Heart right ventricle (tissue), 16 donors: Measurements from ENCODE around the gene GTF2A1. TPM values are rescaled to one million over a fixed set of nuclear protein-coding genes. Genes with fewer than 3 reads are reported as not detected.

ENCODE experiments used
- ATAC-seq, 8 donors: fragments of 200-7000 bp; cut with Tn5 transposase; one replicate each; pipeline ENCODE4 v1.9.1; 2020; ENCODE audit warnings: mild to moderate bottlenecking in 8 of 8, moderate library complexity in 8 of 8, moderate number of reproducible peaks in 1 of 8
- DNase-seq, 2 donors: peaks; one replicate each; pipeline ENCODE4 v3.0.0-alpha.2; 2020
- H3K27ac ChIP-seq, 10 donors: fragments of 200-600 bp; sonication (generic) in 2 of 10; one replicate each; pipeline versions ENCODE4 v1.5.0 to v1.8.0; 2020 to 2022; ENCODE audit warnings: mild to moderate bottlenecking in 3 of 10
- H3K27me3 ChIP-seq, 7 donors: fragments of 200-600 bp; one replicate each; pipeline ENCODE4 v1.8.0; 2021 to 2022; ENCODE audit warnings: mild to moderate bottlenecking in 2 of 7
- H3K36me3 ChIP-seq, 9 donors: fragments of 200-600 bp; sonication (generic) in 1 of 9; one replicate each; pipeline versions ENCODE4 v1.5.0 to v1.8.0; 2020 to 2022; ENCODE audit warnings: mild to moderate bottlenecking in 2 of 9
- H3K4me1 ChIP-seq, 9 donors: fragments of 200-600 bp; sonication (generic) in 1 of 9; one replicate each; pipeline versions ENCODE4 v1.5.0 to v1.8.0; 2020 to 2022; ENCODE audit warnings: mild to moderate bottlenecking in 4 of 9
- H3K4me3 ChIP-seq, 10 donors: fragments of 200-600 bp; sonication (generic) in 2 of 10; one replicate each; pipeline versions ENCODE4 v1.5.0 to v1.8.0; 2020 to 2022; ENCODE audit warnings: mild to moderate bottlenecking in 7 of 10, moderate library complexity in 2 of 10
- H3K9me3 ChIP-seq, 11 donors: fragments of 200-600 bp in 10 of 11; sonication (generic) in 2 of 11; one replicate each; pipeline versions ENCODE4 v1.5.0 to v1.8.0; 2013 to 2022; ENCODE audit warnings: mild to moderate bottlenecking in 2 of 11, control low read depth in 1 of 11, moderate library complexity in 1 of 11
- WGBS, 2 donors: extraction: QIAGEN DNeasy Blood & Tissue Kit; methylation state at CpG; one replicate each; pipeline ENCODE4 v1.1.7; 2013; ENCODE audit warnings: inconsistent platforms in 1 of 2; 5-methylcytosine and 5-hydroxymethylcytosine counted together
- intact Hi-C, 10 donors: fragments of 100-400 bp; cut with DNase I; formaldehyde crosslinking; loops; one replicate each; pipeline versions ENCODE4 v1.11.1 to v1.14.2; 2022
- polyA plus RNA-seq, 2 donors: library from polyadenylated mRNA; stranded (reverse); fragments of 200-250 nt; gene quantifications; one replicate each; pipeline ENCODE4 v1.2.3, GENCODE V29; 2013
- total RNA-seq, 10 donors: library from RNA; stranded (reverse); fragmentation: NEBNext Ultra II Directional in 3 of 10; extraction: Animal tissue kit (Norgen Biotek cat#: 25700) in 3 of 10; gene quantifications; one replicate each; pipeline versions ENCODE4 v1.2.1 to v1.2.4, GENCODE V29; 2021 to 2023
- TF ChIP-seq, protein P1 (sequence below), 9 donors: fragments of 200-600 bp; sonication (generic) in 2 of 9; IDR thresholded peaks; one replicate each; pipeline versions ENCODE4 v1.5.0 to v1.8.0; 2021 to 2022; ENCODE audit warnings: antibody characterized with exemption in 9 of 9, mild to moderate bottlenecking in 5 of 9, moderate library complexity in 1 of 9
- donor health status: Arrhythmogenic right ventricular cardiomyopathy.
- donor health status: ischemic (EF 13 %, LVEDD 7.1; RV severe dilation, severe dysfunction).
- donor health status: healthy with polysubstance abuse.
- donor health status: DM: no; HTN: yes; CAD: no.
- donor health status: DM: no; HTN: no; CAD: no.
- donor health status: ischemic (EF 25% LVEDD 6.9; RV normal size, moderate dysfunction).
- donor health status: ischemic (EF 25% LVEDD 5.7; RV mildly dilated, moderate dysfunction).
- donor health status: healthy.
- donor health status: DM: yes; HTN: yes; CAD: no.
- donor health status: Ischemic cardiomyopathy.
- donor health status: ischemic (EF 35%, LVEDD 5.7; RV mildly dilated, moderate dysfunction).
- donor health status: nonischemic (EF 11% LVEDD 7.7; RV severe dilation, severe dysfunction).
- donor health status: DM: yes; HTN: yes; CAD: no.
- donor health status: PGD.
- donor health status: ischemic (EF 29% LVEDD 5.4; RV normal size, mild dysfunction).
- donor health status: nonischemic (EF 23%, LVEDD 6.1; RV moderate dilation, normal function).

GTF2A1 gene
- total and polyA plus RNA-seq, 12 donors: 4.3 to 28.3 (median 22.2) TPM

DNA sequence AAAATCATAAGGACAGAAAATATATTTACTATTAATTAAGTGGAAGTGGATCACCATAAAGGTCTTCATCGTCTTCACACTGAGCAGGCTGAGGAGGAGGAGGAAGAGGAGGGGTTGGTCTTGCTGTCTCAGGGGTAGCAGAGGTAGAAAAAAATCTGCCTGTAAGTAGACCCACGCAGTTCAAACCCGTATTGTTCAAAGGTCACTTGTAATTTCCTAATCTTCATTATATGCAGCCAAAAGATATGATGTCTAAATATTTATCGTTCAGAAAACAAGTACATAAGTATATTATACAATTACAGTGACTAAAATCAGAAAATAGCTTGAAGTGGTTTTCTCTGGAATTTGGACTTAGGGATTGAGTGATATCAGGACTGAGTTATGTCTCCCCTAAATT is 72.1 kb downstream of the GTF2A1 start:
- intact Hi-C loops: no loop called here
- 51 to 59% methylated on average over 4 of the region's 4 CpGs for WGBS, 2 donors
- no peak for ATAC-seq
- Histone ChIP-seq H3K4me1 (peaks cover 0 to 3% (median 0%) of the 10 kb centered on the region in 9 donors), H3K36me3 (peaks cover 0 to 5% (median 0%) of the 10 kb centered on the region in 9 donors), H3K9me3 (no peaks in the 10 kb centered on the region), H3K27me3 (no peaks in the 10 kb centered on the region), H3K4me3 (no peak overlapping the region), H3K27ac (no peak overlapping the region)
- TF ChIP-seq, protein P1, sequence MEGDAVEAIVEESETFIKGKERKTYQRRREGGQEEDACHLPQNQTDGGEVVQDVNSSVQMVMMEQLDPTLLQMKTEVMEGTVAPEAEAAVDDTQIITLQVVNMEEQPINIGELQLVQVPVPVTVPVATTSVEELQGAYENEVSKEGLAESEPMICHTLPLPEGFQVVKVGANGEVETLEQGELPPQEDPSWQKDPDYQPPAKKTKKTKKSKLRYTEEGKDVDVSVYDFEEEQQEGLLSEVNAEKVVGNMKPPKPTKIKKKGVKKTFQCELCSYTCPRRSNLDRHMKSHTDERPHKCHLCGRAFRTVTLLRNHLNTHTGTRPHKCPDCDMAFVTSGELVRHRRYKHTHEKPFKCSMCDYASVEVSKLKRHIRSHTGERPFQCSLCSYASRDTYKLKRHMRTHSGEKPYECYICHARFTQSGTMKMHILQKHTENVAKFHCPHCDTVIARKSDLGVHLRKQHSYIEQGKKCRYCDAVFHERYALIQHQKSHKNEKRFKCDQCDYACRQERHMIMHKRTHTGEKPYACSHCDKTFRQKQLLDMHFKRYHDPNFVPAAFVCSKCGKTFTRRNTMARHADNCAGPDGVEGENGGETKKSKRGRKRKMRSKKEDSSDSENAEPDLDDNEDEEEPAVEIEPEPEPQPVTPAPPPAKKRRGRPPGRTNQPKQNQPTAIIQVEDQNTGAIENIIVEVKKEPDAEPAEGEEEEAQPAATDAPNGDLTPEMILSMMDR (IDR thresholded peaks at IDR 0.05): no peak
- no peak for DNase-seq

DNA sequence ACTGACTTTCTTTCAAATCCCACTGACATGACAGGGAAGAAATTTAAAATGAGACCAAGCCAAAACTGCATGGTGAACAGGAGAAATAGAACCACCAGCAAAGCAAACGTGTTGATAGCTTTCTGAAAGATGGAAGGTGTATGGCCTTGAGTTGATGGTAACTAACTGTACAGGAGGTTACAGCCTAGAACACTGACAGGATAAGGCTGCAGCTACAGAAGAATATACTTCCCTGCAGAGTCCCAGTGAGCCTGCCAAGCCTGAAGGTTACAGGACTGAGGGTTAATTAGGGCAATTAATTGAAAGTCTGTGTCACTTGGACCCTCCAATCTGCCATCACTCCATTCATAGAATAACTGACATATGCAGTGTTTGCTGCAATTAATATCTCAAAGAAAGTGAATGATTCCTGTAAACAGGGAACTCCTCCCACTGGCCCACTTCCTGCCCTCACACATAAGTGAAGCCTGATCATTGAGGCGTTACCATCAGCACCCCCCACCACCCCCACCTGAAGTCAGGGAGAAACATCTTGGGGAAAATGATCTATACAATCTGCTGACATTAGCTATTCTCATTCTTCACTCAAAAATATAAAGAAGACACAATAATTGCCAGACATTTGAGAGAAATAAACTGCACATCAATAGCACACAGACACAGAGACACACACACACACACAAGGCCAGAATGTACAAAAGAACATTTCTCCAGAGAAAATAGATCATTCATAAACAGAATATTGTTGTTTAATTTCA is 73.4 kb downstream of the GTF2A1 start:
- Histone ChIP-seq H3K27ac (no peak overlapping the region), H3K4me1 (peaks cover 0 to 3% (median 0%) of the 10 kb centered on the region in 9 donors), H3K4me3 (no peak overlapping the region), H3K9me3 (no peaks in the 10 kb centered on the region), H3K36me3 (no peaks in the 10 kb centered on the region), H3K27me3 (no peaks in the 10 kb centered on the region)
- no peak for ATAC-seq
- 51 to 61% methylated on average over 2 of the region's 2 CpGs for WGBS, 2 donors
- intact Hi-C loops: no loop called here
- TF ChIP-seq, protein P1 (IDR thresholded peaks at IDR 0.05): no peak
- DNase-seq: no peak

DNA sequence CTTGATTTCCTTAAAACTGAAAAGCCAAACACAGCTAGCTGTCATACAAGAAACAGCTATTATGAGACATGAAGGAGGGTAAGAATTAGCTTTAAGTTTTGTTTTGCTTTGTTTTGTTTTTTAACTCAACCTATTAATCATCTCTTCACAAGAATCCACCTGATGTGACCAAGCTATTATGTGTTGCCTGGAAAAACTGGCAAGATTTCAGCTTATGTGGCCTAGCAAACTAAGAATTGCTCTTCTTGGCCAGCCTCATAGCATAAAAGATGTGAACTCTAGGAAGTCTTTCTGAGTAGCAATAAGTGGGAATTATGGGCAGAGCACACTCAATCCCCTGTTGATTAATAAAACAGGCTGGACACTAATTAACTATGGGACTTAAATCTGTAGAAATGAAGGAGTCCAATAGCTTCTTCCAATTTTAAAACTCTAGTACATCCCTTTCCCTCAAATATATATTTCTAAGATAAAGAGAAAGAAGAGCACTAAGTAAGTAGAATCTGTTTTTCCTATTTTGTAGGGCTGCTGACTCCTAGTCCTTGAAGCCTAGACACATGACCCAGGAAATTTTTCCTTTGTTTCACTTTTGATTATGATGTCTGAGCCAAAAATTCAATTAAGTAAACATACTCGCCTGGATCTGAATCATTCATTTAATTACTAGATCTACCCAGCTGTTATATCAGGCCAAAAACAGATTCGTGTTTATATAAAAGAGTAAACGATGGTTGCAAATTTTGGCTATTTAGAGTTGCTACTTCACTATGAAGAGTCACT is 75.7 kb downstream of the GTF2A1 start:
- intact Hi-C loops: no loop called here
- no peak for DNase-seq
- WGBS, 2 donors: 54 to 72% methylated on average over 3 of the region's 3 CpGs
- H3K4me3 ChIP-seq: no peak overlapping the region
- TF ChIP-seq, protein P1 (IDR thresholded peaks at IDR 0.05): no peak
- H3K36me3 ChIP-seq: no peaks in the 10 kb centered on the region
- no peaks in the 10 kb centered on the region for H3K9me3 ChIP-seq
- H3K27ac ChIP-seq: no peak overlapping the region
- ATAC-seq: no peak
- no peaks in the 10 kb centered on the region for H3K27me3 ChIP-seq
- peaks cover 0 to 6% (median 0%) of the 10 kb centered on the region in 9 donors for H3K4me1 ChIP-seq

DNA sequence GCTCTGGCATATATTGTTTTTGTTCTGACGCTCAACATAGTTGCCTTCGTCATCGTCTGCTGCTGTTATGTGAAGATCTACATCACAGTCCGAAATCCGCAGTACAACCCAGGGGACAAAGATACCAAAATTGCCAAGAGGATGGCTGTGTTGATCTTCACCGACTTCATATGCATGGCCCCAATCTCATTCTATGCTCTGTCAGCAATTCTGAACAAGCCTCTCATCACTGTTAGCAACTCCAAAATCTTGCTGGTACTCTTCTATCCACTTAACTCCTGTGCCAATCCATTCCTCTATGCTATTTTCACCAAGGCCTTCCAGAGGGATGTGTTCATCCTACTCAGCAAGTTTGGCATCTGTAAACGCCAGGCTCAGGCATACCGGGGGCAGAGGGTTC is 77.0 kb downstream of the GTF2A1 start:
- Histone ChIP-seq H3K36me3 (no peaks in the 10 kb centered on the region), H3K4me1 (peaks cover 0 to 6% (median 0%) of the 10 kb centered on the region in 9 donors), H3K4me3 (no peak overlapping the region), H3K27ac (no peak overlapping the region), H3K9me3 (no peaks in the 10 kb centered on the region), H3K27me3 (no peaks in the 10 kb centered on the region)
- no peak for DNase-seq
- ATAC-seq: no peak
- TF ChIP-seq, protein P1 (IDR thresholded peaks at IDR 0.05): no peak
- intact Hi-C loops: no loop called here
- 89 to 94% methylated on average over 8 of the region's 8 CpGs for WGBS, 2 donors
